ENCODE data around the gene UBQLN3.

GRCh38 chr11:5488798-5489399, 20.9 kb downstream of the UBQLN3 start:
- TF ChIP-seq, protein P1, sequence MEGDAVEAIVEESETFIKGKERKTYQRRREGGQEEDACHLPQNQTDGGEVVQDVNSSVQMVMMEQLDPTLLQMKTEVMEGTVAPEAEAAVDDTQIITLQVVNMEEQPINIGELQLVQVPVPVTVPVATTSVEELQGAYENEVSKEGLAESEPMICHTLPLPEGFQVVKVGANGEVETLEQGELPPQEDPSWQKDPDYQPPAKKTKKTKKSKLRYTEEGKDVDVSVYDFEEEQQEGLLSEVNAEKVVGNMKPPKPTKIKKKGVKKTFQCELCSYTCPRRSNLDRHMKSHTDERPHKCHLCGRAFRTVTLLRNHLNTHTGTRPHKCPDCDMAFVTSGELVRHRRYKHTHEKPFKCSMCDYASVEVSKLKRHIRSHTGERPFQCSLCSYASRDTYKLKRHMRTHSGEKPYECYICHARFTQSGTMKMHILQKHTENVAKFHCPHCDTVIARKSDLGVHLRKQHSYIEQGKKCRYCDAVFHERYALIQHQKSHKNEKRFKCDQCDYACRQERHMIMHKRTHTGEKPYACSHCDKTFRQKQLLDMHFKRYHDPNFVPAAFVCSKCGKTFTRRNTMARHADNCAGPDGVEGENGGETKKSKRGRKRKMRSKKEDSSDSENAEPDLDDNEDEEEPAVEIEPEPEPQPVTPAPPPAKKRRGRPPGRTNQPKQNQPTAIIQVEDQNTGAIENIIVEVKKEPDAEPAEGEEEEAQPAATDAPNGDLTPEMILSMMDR (IDR thresholded peaks at IDR 0.05) = no peak
- TF ChIP-seq POLR2A (IDR thresholded peaks at IDR 0.05) = no peak

Data from esophagus squamous epithelium (tissue), 4 donors.